HG02981 (cell line): ENCODE data around the gene B4GALT4.
A peak's percentile ranks its signal among the peaks of the same experiment; 100 is the strongest.

ENCODE experiments used
- ATAC-seq: cut with Tn5 transposase; IDR thresholded peaks from one replicate; pipeline ENCODE4 v1.9.1; 2021; ENCODE audit warnings: mild to moderate bottlenecking, moderate library complexity; ENCODE audit not compliant: unreplicated experiment

Gene B4GALT4

GRCh38 chr3:119238363-119238762 lies 2.3 kb downstream of the B4GALT4 start:
- ATAC-seq = no peak

- ATAC-seq = no peak
Observed at GRCh38 chr3:119237299-119237698, 3.4 kb downstream of the B4GALT4 start.

GRCh38 chr3:119236756-119237155 lies 3.9 kb downstream of the B4GALT4 start:
- ATAC-seq = no peak

GRCh38 chr3:119235151-119235550 lies 5.5 kb downstream of the B4GALT4 start:
- ATAC-seq = no peak

- ATAC-seq = no peak
Observed at GRCh38 chr3:119234610-119235009, 6.1 kb downstream of the B4GALT4 start.

- no peak for ATAC-seq
Observed at GRCh38 chr3:119230745-119231144, 9.9 kb downstream of the B4GALT4 start.

- no peak for ATAC-seq
Observed at GRCh38 chr3:119230071-119230470, 10.6 kb downstream of the B4GALT4 start.

- ATAC-seq = no peak
Observed at GRCh38 chr3:119229190-119229589, 11.5 kb downstream of the B4GALT4 start.

GRCh38 chr3:119228373-119229145 lies 12.1 kb downstream of the B4GALT4 start:
- ATAC-seq = no peak

GRCh38 chr3:119227070-119227850 lies 13.4 kb downstream of the B4GALT4 start:
- ATAC-seq = no peak

- no peak for ATAC-seq
Observed at GRCh38 chr3:119225121-119225520, 15.6 kb downstream of the B4GALT4 start.

- no peak for ATAC-seq
Observed at GRCh38 chr3:119223511-119223910, 17.2 kb downstream of the B4GALT4 start.

GRCh38 chr3:119222391-119222790 lies 18.3 kb downstream of the B4GALT4 start:
- no peak for ATAC-seq

- no peak for ATAC-seq
Observed at GRCh38 chr3:119221779-119222320, 18.8 kb downstream of the B4GALT4 start.

GRCh38 chr3:119220970-119221667 lies 19.6 kb downstream of the B4GALT4 start:
- no peak for ATAC-seq

- no peak for ATAC-seq
Observed at GRCh38 chr3:119220198-119220597, 20.5 kb downstream of the B4GALT4 start.

- ATAC-seq = peak; percentile 97
Observed at GRCh38 chr3:119219069-119219468, 21.6 kb downstream of the B4GALT4 start.

- ATAC-seq = no peak
Observed at GRCh38 chr3:119211803-119212202, 28.9 kb downstream of the B4GALT4 start.

GRCh38 chr3:119211193-119211592 lies 29.5 kb downstream of the B4GALT4 start:
- no peak for ATAC-seq

GRCh38 chr3:119207512-119207875 lies 33.2 kb downstream of the B4GALT4 start:
- no peak for ATAC-seq
